Embryonic facial prominence (tissue), 1 donor: ENCODE data around the gene KRTAP3-2.

Source experiments
- DNase-seq: peaks from one replicate; pipeline ENCODE4 v3.0.0-alpha.2; 2016; ENCODE audit errors: extremely low spot score

Gene KRTAP3-2

GRCh38 chr17:41010441-41010840 lies 10.7 kb upstream of the KRTAP3-2 start:
- DNase-seq, result no peak

DNA sequence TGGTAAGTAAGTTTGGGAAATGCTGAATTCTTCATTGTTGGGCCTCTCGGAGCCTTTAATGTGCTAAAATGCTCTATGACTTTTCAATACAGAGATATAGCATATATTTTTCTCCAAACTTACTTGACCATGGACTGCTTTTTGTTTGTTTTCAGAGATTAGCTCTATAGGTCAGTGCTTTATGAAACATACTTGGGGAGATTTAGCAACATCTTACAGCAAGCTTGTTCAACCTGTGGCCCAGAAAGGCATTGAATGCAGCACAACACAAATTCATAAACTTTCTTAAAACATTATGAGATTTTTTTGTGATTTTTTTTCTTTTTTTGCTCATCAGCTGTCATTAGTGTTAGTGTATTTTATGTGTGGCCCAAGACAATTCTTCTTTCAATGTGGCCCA lies 10.2 kb upstream of the KRTAP3-2 start:
- DNase-seq, result no peak

DNA sequence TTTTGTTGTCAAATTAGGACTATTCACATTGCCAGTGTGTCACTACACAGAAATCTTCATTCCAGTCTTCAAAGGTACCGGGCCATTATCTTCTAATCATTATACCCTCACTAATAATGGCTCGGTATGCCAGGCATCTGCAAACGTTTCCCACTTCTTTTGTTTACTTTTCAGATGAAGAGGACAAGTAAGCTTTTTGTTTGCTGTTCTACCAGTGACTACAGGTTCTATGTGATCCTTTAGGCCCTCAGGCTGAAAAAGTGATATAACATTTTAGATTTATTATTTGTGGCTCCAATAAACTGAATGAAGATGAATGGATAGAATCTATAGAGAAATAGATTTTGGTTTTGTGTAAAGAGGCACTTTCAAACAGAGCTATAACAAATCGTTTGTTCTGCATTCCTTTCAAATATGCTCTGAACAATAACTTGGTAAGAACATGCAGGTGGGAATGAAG lies 9.6 kb upstream of the KRTAP3-2 start:
- DNase-seq, result no peak

DNA sequence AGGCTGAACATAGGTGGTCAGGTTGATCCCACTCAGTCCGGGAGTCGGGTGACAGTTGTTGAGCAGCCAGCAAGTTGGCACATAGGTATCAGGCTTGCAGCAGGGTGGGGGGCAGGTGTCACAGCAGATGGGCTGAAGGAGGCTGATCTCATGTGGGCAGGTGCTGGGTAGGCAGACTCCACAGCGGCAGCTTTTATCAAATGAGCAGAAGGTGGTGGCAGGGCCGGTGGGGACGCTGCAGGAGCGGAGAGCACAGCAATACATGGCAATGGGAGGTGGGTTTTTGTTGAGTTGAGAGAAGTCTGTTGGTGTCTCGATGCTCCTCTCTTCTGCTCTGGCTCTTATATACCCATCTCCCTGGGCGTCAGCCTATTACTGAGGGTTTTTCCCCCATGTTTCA lies 9.1 kb upstream of the KRTAP3-2 start, which contains the start of gene KRTAP3-1:
KRTAP3-1 (minus strand) TSS at position 318 of the 400 bp plus-strand sequence; CDS start at position 264, 54 bp downstream.
- no peak for DNase-seq

GRCh38 chr17:41004397-41004796 lies 4.7 kb upstream of the KRTAP3-2 start:
- no peak for DNase-seq

DNA sequence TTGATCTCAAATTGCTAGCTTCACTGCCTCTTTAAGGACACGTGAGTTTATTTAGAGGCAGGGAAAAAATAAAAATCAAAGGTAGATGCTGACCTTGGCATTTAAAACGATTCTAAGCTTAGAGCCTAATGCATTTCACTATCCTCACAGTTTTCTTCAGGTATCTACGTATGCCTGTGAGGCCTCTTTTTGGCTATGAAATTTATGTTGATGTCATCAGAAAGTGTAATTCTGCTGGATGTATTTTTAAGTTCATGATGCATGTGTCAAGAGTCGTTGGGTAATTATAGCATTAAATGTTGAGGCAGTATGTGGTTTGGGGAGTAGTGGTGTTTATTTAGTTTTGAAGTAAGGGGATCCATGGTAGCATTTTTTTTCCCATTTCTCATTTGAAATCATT lies 4.2 kb upstream of the KRTAP3-2 start:
- no peak for DNase-seq

- DNase-seq, result no peak
Observed at GRCh38 chr17:41002814-41003213, 3.1 kb upstream of the KRTAP3-2 start.

DNA sequence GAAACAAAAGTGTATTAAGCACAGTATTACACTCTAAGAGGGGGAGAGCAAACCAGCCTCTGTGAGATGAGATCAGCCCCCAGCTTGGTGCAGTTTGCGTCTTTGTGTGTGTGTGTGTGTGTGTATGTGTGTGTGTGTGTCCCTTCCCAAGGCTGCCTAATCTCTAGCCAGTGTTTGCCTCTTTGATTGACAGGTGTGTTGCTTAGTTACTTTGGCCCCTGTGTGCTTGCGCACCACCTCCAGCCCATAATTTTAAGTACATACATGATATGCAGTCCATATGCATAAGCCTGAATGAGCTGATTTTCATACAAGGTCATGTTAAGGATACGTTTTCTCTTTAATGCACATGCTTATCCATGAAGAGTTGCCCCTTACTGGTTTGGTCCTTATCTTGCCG lies 2.1 kb upstream of the KRTAP3-2 start:
- no peak for DNase-seq

- no peak for DNase-seq
Observed at GRCh38 chr17:40997361-40997760, 2.3 kb downstream of the KRTAP3-2 start.

DNA sequence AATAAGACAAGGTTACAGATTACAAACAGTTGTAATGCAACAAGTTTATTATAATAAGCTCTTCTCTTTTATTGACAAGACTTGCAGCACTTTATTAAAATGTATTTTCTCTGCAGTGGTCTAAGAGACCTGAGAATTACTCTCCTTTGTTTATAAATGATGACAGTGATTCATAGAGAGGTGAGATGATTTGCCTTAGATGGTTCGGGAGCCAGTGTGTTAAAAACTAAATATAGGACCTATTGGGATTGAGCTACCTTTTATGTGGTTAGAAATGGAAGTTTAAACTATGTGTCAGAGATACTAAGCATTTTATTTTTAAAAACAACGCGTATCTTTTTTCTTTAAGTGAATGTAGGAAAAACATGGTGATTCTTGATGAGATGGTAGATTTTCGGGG lies 2.9 kb downstream of the KRTAP3-2 start:
- DNase-seq, result no peak

- DNase-seq, result no peak
Observed at GRCh38 chr17:40995116-40995515, 4.6 kb downstream of the KRTAP3-2 start.

DNA sequence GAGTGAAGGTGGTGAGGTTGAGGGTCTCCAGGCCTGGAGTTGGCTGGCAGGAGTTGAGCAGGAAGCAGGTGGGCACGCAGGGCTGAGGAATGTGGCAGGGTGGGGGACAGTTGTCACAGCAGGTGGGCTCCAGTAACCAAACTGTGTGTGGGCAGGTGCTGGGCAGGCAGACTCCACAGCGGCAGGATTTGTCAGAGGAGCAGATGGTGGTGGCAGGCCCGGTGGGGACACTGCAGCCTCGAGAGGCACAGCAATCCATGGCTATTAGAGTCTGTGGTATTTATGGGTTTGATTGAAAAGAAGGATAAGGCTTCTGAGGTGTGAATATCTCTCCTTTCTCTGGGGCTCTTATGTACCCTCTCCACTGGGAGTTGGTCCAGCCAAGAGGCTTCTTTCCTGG lies 5.9 kb downstream of the KRTAP3-2 start, which contains the start of gene KRTAP3-3:
KRTAP3-3 (minus strand) TSS at position 326 of the 400 bp plus-strand sequence; CDS start at position 259, 67 bp downstream.
- no peak for DNase-seq

GRCh38 chr17:40993084-40993483 lies 6.6 kb downstream of the KRTAP3-2 start:
- DNase-seq, result no peak

- DNase-seq, result no peak
Observed at GRCh38 chr17:40992666-40993065, 7.0 kb downstream of the KRTAP3-2 start.

DNA sequence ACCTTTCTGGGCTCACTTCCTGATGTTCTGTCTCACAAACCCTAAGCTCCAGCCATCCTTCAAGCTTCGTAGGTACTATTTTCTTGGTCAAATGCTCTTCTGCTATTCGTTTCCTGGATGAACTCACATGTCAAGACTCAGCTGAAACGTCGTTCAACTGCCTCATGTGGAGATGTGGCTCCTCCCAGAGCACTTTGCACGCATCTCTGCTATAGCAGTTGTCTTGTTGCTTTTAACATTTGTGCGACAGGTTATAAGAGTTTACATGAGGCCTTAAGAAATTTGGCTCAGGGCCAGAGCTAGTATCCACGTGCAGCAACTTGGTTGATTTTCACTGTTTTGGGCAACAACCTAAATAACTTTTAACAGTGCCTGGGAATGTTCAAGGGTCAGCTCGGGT lies 12.8 kb downstream of the KRTAP3-2 start:
- DNase-seq, result no peak

DNA sequence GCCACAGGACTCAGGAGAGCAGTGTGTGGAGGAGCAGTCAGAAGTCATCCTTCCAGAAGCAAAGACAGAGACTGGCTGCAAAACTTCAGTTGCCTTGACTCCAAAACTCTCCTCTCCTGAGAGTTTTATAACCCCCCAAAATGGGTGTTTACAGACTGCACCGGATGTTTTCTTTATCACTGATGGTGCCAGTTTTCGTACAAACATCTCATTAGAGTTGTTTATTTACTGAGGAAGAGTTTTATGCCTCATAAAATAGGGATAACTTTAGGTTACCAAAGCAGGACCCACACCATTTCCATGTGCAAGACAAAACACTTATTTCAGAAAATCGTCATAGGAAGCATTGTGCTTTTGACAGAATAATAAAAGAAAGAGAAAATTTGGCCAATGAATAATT lies 15.5 kb downstream of the KRTAP3-2 start, which contains the start of gene KRT40:
KRT40 (minus strand) TSS at position 101 of the 400 bp plus-strand sequence; CDS start at position 48, 53 bp downstream.
- no peak for DNase-seq

DNA sequence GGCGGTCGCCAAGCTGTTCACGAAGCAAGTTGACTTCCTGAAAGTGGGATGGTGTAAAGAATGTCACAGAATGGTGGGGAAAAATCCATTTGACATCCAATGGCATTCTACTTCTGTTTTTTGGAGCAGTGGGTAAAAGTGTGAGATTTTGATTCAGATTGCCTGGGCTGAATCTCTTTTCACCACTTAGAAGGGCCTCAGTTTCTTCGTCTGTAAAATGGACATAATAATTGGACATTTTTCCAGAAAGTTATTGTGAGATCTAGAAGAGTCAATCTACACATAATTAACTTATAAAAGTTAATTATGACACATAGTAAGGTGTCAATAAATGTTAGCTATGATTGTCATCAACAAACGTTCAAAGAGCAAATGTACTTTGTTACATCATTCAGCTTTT lies 18.6 kb downstream of the KRTAP3-2 start:
- no peak for DNase-seq

DNA sequence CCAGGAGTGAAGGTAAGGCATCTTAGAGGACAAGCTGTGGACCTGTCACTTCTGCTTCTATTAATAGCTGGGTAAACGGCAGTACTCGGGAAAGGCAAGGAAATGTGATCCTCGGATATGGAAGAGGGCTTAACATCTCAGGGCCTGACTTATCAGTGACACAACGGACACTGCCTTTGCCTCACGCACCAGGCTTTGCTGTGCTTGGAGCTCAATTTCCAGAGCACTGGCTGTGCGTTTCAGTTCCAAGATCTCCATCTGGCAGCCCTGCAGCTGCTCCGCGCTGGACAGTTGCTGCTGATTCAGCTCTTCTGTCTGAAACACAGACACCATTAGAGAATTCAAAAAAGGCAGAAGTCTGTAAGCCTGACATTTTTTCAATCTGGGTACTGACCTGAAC lies 19.1 kb downstream of the KRTAP3-2 start:
- no peak for DNase-seq

GRCh38 chr17:40980117-40980516 lies 19.6 kb downstream of the KRTAP3-2 start:
- no peak for DNase-seq

GRCh38 chr17:40978575-40979151 lies 21.0 kb downstream of the KRTAP3-2 start:
- no peak for DNase-seq

DNA sequence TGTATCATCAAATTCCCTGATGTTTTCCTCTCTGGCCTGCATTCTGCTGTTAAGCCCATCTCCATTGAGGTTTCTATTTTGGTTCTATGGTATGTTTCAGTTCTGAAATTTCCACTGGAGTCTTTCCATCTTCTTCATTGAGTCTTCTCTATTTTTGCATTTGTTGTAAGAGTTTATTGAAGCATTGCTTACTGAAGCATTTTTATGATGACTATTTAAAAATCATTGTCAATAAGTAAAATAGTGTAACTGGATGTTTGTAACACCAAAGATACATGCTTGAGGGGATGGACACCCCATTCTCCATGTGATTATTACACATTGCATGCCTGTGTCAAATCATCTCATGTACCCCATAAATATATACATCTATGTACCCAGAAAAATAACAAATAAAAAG lies 24.2 kb downstream of the KRTAP3-2 start:
- no peak for DNase-seq

DNA sequence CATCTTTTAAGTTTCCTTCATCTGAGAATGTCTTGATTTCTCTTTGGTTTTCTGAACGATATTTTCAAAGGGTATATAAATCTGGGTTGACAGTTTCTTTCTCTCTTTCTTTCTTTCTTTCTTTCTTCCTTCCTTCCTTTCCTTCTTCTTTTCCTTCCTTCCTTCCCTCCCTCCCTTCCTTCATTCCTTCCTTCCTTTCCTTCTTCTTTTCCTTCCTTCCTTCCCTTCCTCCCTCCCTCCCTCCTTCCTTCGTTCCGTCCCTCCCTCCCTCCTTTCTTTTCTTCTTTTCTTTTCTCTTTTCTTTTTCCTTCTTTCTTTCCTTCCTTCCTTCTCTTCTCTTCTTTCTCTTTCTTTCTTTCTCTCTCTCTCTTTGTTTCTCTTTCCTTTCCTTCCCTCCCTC lies 25.3 kb downstream of the KRTAP3-2 start:
- DNase-seq, result no peak

GRCh38 chr17:40967582-40967981 lies 32.1 kb downstream of the KRTAP3-2 start:
- no peak for DNase-seq

DNA sequence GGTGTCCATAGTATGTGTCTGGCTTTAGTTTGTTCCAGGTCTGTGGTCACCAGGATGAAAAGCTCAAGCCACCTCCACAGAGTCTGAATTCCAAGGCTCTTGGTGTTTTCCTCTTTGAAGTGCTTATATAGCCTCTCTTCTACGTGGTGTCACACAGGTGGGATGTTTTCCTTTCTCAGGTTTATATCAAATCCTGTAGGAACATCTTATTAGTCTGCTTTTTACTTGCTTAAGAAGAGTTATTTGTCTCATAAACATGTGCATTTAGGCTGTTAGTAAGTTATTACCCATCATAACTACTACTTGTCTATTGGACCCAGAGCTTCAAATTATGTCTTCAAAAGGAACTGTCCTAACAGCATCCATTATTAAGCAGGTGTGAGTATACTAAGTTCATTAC lies 32.9 kb downstream of the KRTAP3-2 start, which contains the start of gene KRT39:
KRT39 (minus strand) TSS at position 101 of the 400 bp plus-strand sequence; CDS start at position 9, 92 bp downstream.
- DNase-seq, result no peak
